HL-60 (cell line): ENCODE results near the gene ZSWIM3.

Experiments used
- CTCF ChIP-seq: IDR thresholded peaks from one replicate; pipeline ENCODE4 v1.5.1; 2011; ENCODE audit warnings: low read length, control low read depth, inconsistent platforms; ENCODE audit not compliant: insufficient read depth
- POLR2AphosphoS5 ChIP-seq: IDR thresholded peaks from 2 replicates; pipeline ENCODE4 v1.6.1; 2012; ENCODE audit warnings: low read depth
- REST ChIP-seq: IDR thresholded peaks from 2 replicates; pipeline ENCODE4 v1.6.1; 2012; ENCODE audit warnings: low read depth; ENCODE audit not compliant: insufficient replicate concordance

- no peak for TF ChIP-seq CTCF
- TF ChIP-seq REST = no peak
- TF ChIP-seq POLR2AphosphoS5 = no peak
Measured at GRCh38 chr20:45866454-45866853, 9.0 kb downstream of the ZSWIM3 start.
